ENCODE results near the gene GLYR1.

The GLYR1 gene

DNA sequence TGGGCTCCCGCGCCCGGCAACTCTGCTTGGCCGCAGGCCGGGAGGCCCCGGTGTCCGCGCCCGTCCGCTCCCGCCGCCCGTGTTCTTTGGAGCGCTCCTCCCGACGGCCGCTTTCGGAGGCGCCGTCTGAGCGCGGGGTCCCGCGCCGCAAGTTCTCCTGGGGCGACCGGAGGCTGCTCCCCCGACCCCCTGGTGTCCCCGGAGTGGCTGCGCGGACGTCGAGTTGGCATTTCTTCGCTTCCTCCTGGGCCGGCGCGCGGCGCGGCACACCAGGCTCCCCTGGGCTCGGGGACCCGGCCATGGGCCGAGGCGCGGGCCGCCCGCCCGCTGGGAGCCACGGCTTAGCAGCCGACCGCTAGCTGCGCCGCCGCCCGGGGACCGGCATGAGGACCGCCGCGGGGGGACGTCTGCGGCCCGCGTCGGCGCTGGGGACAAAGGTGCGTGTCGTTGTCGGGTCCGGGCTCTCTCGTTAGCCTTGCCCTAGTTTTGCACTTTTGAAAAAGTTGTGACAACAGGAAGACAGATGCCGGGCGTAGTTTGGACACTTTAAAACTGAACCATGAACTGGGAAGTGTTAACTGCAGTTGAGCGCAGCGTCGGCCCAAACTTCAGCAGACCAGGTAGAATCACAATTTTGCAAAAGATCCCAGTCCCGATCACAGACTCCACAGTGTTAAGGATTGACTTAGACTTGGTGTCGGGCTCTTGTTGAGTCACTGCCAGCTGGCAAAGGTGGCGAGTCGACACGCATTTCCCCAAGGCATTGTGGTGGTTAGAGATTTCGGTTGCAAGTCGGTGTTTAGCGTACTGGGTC, 893 bp upstream of the GLYR1 start:
- ATAC-seq (no peak), DNase-seq (peak; percentile 48)

DNA sequence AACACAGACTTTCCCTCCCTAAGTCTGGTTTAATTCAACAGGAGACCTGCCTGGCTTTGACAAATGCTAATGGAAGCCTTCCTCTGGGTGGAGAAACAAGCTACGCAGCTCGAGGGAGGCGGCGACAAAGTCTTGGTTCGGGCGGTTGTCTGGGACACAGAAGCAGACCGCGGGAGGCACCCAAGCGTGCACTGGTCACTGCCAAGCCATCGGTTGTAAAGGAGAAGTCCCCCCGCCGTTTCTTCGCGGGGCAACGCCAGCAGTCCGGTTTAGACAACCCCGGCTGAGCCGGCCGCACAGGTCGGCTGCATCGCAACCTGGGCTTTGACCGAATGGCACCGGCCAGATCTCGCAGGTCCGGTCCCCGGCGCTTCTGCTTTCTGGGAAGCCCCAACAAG, 586 bp downstream of the GLYR1 start:
- DNase-seq (peak; percentile 33), ATAC-seq (no peak)

GRCh38 chr16:4840984-4841383, 6.1 kb downstream of the GLYR1 start:
- DNase-seq, result no peak
- ATAC-seq, result no peak

DNA sequence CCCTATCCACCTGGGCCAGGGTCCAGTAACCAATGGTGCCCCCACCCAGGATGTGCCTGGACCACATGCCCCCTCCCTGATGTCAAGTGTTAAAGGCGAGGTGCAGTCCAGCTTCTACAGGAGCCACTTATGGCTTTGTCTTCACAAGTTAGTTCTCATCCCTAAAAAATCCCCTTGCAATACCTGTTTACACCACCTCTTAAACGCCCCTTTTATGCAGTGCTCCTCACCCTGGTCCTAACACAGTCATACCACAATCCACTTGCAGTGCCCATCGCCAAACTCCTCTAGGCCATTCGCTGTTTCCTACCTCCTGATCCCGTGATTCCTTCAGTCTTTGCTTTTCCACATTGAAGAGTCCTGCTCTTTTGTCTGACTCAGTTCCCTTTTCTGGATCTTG, 7.1 kb downstream of the GLYR1 start:
- DNase-seq (no peak), ATAC-seq (no peak)

DNA sequence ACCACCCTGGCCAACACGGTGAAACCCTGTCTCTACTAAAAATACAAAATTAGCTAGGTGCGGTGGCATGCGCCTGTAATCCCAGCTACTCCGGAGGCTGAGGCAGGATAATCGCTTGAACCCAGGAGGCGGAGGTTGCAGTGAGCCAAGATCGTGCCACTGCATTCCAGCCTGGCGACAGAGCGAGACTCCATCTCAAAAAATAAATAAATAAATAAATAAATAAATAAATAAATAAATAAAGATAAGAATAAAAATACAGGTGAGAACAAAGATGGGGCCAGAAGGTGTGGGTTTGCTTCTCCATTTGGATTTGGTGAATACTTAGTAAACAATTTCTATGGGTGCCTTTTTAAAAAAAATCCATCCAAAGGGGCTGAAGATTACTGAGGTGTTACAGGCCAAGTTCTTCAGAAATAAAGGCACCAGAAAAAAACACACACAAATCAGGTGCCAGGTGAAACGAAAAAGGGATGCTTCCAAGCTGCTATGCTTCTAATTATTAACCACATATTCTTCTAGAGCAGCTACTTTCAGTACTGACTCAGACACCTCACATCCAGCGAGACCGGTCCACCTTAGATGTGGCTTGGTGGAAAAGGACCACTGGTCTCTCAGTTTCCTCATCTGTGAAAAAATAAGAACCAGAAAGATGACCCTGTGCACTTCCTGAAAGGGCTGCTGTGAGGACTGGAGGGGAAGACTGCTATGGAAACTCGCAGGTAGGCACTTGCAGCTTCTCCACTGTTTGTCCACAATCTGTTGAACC, 9.2 kb downstream of the GLYR1 start:
- DNase-seq (no peak), ATAC-seq (no peak)

DNA sequence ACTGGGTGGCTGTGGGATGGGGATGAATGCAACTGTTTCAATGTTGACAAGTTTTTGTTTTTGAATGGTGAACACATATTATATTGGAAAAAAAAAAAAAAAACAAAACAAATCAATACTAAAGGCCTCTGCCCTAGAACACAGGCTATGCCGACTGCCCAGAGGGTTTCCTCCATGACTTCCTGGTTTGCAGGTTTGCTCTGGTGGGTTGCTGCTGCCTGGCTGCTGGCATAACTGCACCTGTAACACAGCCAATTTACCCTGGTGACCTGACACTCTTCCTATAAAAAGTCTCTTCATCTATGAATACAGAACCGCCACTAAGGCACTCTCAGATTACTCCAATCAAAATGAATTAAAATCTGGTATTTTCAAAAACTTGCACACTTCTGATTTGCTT, 10.4 kb downstream of the GLYR1 start:
- ATAC-seq (no peak), DNase-seq (no peak)

DNA sequence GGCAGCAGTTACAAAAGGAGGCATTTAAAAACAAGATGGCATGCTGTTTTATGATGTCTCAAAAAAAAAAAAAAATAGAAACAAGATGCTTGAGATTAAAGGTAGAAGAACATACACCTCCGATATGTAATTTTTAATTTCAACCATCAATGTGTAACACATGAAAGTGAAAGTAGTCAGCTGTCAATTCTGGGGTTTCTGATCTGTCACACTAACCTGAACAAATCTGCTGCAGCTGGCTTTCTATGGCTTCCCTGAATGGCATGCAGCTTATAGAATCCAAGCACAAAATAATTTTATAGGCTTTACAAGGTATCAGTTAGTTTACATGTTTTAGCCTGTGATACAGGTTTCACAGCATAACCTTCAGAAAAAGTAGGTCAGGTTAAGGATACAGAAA, 13.5 kb downstream of the GLYR1 start:
- no peak for DNase-seq
- ATAC-seq, result no peak

- no peak for ATAC-seq
- DNase-seq, result no peak
Measured at GRCh38 chr16:4832698-4833343, 14.3 kb downstream of the GLYR1 start.

GRCh38 chr16:4831616-4832015, 15.5 kb downstream of the GLYR1 start:
- ATAC-seq (no peak), DNase-seq (no peak)

GRCh38 chr16:4830408-4830807, 16.7 kb downstream of the GLYR1 start:
- ATAC-seq (no peak), DNase-seq (no peak)

DNA sequence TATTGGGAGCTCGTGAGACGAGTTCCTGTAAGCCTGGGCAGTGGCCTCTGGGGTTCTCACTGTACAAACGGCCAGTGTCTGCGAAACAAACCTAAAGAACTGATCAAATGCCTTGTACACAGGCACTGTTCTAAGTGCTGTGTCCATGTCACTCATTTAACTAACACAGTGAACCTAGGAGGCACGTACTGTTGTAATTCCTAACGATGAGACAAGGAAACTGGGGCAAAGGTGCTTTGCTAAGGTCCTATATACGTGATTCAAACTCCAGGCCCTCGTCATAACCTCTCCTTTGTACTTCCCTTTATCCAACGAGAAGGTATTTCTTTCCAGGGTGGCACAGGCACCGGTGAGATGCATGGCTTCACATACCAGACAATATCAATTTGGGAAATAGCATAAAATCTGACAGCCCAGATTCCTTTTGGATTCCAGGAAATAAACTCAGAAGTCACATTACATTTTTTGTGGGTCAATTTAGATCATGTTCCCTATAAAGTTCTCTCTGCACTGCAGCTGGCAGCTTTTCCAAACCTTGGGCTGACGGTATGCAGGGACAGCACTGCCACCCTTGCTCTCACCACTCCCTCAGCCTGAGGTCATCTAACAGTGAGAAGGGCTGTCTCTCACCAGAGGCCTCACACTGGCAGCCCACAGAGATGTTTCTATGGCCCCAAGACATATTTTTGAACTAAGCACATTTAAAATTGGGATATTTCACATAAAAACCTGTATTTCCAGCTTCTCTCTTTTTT, 18.3 kb downstream of the GLYR1 start:
- DNase-seq (no peak), ATAC-seq (no peak)

DNA sequence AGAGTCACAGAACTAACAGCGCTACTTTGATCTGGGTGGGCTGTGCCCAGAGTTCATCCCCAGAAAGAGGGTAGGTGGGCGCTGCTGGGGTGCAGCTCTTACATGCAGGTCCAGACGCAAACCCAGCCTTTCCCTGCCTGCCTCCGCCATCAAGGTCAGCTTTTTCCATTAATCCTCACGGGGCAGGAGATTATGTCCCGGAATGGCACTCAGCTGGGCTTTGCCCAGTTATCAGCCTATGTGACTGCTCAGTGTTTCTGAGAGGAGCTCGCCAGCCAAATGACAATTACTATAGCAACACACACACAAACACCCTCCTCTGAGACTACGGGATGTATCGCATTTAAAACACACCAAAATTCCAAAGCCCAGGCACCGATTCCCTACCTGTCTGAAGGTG, 20.1 kb downstream of the GLYR1 start:
- DNase-seq (no peak), ATAC-seq (no peak)

- no peak for ATAC-seq
Measured at GRCh38 chr16:4826526-4826925, 20.6 kb downstream of the GLYR1 start.

DNA sequence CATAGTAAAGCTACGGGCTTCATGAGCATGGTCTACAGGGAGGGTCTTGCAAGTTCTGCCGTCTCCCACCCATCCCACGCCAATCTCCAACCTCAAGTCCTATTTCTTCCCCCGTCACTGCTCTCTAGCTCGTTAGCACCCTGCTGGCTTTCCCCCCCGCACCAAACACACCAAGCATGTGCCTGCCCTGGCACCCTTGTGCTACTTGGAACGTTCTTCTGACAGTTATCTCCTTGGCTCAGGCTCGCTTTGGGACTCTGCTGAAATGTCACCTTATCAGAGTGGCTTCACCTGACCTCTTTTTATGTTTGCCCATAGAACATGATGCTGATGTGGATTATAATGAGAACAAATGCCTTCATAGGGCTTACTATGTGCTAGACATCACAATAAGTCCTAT, 21.9 kb downstream of the GLYR1 start:
- DNase-seq (no peak), ATAC-seq (no peak)

More at GRCh38 chr16:4826526-4826925, 20.6 kb downstream of the GLYR1 start:
- no peak for DNase-seq

GRCh38 chr16:4820652-4821051, 26.4 kb downstream of the GLYR1 start:
- no peak for DNase-seq
- no peak for ATAC-seq

DNA sequence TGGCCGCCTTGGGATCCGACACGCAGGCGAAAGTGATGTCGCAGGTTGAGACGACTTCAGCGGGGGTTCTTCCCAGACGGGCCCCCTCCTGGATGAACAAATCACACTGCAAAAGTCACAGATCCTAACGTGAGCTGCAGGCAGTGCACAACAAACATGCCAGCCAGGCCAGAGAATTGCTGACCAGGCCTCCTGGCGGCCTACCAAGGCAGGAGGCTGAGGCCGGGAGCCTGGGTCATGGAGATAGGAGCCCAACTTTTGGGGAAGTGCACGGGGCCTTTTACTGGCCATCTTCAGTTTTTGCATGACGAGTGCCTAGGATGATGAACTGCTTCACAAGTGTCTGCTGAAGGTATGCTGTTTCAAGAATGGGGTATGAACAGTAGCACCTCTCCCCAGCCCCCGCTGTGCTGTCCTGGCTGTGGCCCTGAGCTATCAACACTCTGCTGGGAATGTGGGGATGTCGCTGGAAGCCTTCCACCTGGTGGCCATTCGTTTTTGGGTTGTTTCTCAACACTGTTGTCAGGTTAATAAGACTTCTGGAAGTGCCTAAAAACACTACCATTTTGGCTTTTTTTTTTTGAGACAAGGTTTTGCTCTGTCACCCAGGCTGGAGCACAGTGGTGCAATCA, 32.4 kb downstream of the GLYR1 start:
- ATAC-seq (no peak), DNase-seq (no peak)

DNA sequence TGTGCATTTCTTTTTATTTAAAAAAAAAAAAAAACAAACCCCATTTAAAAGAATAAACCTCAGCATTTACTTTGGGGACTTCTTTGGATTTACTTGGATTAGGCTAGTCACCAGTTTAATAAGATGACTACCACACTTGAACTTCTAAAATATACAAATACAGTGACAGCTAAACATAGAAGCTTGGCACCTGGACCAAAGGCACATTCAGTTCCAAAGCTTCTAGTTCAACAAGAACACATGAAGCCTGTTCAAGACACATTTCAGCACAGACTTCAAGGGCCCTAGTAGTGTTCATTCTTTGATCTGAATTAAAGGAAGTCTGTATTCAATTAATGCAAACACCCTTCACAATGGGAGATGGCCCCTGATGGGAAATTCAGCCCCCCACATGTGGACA, 33.0 kb downstream of the GLYR1 start:
- DNase-seq (no peak), ATAC-seq (no peak)

- ATAC-seq, result no peak
- DNase-seq, result no peak
Measured at GRCh38 chr16:4813251-4814003, 33.7 kb downstream of the GLYR1 start.

GRCh38 chr16:4811773-4812172, 35.3 kb downstream of the GLYR1 start:
- no peak for DNase-seq
- no peak for ATAC-seq

DNA sequence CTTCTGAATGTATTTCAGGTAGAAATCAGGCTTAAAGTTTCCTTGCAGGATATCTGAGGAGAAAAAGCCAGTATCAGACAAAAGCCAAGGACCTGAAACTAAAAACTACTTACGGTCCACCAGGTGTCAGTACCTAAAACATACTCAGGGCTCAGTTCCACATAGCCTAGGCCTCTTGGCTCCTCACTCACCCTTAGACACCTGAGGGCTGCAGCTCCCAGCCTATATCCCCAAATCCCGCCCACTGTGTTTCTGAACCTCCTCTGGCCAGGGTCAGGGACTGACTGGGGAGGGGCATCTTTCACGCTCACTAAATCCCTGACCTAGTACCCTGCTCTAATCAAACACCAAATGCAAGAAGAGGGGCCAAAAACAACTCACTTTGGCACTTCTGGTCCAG, 35.8 kb downstream of the GLYR1 start:
- DNase-seq (no peak), ATAC-seq (no peak)

DNA sequence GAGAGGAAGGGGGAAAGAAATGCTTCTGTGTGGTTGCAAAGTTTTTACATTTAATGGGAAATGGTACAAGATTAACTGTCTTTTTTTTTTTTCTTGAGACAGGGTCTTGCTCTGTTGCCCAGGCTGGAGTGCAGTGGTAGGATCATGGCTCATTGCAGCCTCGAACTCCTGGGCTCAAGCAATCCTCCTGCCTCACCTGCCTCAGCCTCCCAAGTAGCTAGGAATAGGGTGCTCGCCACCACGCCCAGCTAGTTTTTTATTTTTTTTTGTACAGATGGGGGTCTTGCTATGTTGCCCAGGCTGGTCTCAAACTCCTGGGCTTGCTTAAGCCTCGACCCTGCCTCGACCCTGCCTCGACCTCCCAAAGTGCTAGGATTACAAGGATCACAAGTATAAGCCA, 40.8 kb downstream of the GLYR1 start:
- no peak for ATAC-seq
- DNase-seq, result no peak

Data from stimulated activated naive CD8-positive, alpha-beta T cell treated with anti-CD3 and anti-CD28 coated beads, Interleukin-15, Interleukin-2, amounts not matched to agents 100 U/mL and 50 U/mL, for 24 hours (primary cell).